GM18499 (cell line): Measurements from ENCODE around the gene SSPN.

ENCODE experiments used
- ATAC-seq: cut with Tn5 transposase; IDR thresholded peaks from one replicate; pipeline ENCODE4 v1.9.1; 2021; ENCODE audit warnings: moderate number of reproducible peaks; ENCODE audit not compliant: insufficient read depth, unreplicated experiment

SSPN gene, protein sequence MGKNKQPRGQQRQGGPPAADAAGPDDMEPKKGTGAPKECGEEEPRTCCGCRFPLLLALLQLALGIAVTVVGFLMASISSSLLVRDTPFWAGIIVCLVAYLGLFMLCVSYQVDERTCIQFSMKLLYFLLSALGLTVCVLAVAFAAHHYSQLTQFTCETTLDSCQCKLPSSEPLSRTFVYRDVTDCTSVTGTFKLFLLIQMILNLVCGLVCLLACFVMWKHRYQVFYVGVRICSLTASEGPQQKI

DNA sequence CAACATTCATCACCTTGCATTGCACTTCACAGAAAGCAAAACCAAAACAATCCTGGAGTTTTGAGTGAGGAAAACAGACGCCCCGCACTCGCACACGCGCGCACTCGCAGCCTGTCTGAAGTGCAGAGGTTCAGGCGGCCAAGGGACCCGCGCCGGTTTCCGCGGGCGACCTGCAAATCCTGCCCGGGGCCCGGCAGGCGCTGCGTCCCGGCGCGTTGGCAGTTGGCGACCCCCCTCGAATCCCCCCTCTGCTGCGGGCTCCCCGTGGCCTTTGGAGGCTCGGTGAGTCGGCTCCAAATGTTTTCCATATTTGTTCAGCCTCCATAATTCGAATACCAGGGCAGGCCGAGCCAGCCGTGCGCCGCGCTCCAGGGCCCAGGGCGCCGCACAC is at the start of gene SSPN:
Gene SSPN, plus strand, starts transcription at position 324 of the 391 bp plus-strand sequence. CDS start 100 bp downstream, outside the sequence.
- no peak for ATAC-seq

DNA sequence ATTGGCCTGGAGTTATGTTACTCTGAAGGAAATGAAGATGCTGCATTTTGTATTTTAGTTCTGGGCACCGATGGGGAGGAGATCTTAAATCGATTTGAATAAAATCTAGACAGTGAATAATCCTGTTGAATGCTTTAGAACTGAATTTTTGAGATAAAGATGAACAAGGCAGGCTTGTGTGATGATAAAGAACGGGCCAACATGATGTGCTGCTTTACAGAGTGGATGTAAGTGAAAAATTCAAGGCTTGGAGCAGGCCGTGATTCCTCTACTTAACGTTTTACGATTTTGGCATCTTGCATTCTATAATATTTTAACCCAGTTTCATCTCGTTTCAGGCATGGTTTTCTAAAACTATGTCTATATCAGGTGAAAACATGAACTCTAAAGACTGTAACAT is 47.1 kb upstream of the SSPN start:
- no peak for ATAC-seq

DNA sequence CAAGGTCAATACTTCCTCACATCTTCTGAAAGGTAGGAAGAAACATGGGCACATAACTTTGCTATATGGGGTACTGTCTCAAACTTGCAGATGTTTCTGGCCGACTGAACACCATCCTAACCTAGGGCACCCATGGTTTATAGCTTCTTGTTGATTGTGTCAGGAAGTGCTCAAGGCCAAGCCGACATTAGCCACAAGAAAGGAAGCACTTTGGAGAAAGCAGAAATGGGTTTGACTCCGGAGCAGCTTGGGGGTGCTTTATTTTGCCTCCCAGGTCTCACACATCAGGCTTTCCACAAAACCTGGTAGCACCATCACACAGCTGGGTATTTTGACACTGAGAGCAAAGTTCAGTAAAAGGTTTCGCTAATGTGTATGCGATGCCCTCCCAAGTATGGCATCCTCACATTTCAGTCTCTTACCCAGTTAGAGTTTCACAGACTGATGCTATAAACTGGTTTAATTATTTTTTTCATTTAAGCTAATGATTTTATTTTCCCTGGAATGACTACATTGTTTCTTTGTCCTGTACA is 45.3 kb upstream of the SSPN start:
- ATAC-seq = no peak

DNA sequence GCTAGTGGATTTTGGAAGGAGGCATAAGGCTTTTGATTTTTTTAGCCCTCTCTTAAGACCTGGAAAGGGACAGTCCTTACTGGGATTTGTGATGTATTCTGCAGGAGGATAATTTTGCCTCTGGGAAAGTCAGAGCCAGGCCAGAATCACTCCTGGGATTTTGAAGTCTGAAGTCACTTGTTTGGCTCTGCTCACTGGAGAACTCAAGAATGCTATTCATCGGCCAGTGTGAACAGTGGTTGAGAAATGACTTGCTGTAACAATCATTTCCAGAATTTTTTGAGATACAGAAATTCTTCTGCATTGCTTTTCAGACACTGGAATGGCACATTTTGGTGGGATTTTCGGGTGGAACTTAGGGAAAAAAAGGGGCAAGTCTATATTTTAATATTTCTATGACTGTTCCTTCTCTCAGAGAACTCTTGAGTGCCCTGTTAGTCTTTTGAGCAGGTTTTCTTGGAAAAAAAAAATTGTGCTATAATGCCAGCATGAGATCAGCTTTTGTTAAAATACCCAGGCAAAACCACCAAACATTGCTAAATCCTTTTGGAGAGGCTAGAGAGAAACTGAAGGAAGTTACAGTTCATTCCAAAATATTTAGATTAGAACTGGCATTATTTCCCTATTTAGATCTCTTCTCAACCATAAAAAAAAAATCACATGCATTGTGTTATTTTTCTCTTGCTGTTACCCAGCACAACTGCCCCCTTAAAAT is 44.5 kb upstream of the SSPN start:
- no peak for ATAC-seq

DNA sequence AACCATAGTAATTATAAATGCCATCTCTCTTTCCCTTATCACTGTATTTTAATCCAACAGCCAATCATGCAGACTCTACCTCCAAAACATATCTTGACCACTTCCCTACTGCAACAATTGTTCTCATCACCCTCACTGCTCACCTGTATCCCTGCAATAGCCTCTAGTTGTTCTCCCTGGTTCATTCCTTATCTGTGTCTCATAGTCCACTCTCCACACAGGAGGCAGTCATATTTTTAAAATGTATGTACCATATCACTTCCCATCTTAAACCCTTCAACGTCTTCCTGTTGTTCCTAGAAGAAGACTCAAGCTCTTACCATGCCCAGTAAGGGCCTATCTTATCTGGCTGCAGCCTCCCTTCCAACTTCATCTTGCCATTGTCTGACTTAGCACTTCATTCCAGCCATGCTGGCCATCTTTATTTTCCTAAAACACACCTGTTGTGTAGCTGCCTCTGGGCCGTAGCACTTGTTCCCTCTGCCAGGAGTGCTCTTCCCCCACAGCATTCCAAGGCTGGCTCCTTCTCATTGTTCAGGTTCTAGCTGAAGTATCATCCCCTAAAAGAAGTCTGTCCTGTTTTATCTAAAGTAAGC is 42.8 kb upstream of the SSPN start:
- ATAC-seq = no peak

DNA sequence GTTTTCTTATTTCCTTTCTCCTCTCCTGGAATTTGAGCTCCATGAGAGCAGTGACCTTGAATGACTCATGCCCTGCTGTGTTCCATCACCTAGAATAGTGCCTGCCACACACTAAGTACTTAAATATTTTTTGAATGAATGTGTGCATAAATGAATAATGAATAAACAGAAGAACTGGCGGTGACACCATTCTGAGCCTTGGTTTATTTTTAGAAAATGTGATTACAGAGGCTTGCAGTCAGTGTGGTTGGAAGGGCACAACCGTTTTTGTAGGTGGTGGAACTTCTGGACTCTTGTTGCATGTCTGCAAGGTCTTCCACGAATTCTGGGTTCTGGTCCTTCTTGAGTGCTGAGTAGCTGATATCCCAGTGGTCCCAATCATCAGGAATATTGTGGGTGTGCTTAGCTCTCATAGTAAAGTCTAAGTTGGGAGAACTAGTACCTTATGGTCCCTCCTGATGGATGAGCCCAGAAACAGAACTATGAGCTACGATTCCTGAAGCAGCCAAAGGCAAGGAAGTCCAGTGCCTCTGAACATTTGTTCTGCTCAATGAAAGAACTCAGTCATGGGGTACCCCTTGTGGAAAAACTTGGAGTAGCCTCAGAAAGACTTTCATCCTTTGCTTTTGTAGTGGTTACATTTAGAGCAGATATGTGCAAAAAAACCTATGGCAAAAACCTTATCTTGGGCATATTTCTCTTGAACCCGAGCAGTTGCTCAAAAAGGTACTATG is 41.8 kb upstream of the SSPN start:
- ATAC-seq = no peak

DNA sequence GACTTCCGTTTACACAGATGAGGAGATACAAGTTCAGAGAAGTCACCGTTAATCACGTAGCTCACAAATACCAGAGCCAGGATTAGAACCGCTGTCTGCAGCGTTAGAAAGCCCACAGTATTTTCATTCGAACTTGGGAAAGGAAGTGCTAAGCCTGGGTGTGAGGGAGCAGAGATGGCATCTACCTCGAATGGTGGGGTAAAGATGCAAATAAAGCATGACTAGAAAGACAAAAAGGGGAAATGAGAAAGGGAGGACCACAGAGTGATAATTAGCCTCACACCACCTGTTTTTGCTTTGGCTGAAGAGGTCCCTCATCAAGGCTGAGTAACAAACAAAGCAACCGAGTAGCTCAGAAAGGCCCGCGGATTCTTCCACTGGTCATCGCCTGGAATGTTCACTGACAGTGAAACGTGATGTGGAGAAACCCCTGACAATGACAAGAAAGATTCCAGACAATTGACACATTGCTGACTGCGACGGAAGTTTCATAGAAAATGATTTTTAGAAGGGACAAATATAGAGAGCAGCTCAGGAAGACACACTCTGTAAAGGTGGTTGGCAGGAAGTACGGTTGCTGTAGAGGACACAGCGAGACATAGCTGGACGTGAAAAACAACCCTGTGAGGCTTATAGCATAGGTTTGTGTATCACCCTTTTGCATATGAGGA is 39.0 kb upstream of the SSPN start:
- ATAC-seq = peak; percentile 80

DNA sequence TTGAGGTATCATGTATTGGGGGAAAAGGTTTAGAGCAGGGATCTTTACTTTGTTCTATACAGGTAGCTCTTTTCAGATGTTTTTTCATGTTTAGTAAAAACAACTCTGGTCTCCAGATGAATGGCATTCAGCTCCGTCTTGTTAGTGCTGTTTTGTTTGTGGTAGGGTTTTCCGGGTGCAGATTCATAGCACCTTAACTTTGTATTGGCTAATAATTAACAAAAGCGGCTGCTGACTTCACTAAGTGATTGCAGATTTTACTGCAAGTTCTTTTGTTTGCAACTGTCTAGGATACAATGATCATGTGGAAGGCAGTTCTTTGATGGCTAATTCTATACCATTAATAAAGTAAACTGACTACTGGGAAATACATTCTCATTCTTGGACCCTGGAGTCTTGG is 38.4 kb upstream of the SSPN start:
- no peak for ATAC-seq

DNA sequence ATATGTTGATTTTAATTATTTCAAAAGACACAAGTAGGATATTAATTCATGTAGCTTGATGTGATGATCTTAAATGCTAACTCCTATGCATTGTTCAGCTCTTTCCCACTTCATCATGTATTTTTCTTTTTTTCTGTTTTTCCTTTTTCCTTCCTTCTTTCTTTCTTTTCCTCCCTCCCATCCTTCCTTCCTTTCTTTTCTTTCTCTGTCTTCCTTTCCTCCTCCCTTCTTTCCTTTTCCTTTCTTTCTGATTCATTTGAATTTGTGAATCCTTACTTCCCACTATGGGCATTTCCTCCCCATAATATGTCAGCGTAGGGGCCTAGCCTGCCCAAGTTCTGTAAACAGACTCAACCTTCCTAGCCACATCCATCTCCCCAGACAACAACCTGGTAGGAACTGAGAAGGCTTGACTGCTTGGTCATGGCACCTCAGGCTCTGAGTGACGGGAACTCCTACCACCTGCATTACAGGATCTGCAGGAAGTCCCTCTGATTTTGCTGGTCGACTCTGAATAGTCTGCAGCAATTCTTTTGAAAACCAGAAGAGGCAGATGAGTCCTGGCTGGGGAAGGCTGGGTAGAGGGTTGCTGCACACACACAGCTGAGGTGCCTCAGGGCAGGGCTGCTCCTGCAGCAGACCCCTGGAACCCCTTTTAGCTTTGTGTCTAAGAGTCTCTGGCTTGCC is 37.2 kb upstream of the SSPN start:
- no peak for ATAC-seq

DNA sequence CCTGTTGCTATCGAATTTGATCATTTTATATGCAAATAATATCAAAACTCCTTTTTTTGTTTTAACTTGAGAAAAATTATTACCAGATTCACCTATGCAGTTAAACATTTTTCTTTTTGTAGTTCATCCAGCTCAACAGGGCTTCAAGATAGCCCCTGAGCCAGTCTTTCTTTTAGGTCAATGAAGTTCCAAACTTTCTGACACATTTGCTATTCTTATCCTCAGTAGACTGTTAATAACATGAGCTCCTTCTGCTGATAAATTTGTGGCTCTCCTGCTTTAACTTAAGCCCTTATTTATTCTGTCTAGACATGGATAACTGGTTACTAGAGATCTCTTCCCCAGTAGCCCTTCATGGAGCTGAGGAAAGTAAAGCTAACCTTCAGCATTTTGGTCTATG is 33.2 kb upstream of the SSPN start:
- no peak for ATAC-seq

DNA sequence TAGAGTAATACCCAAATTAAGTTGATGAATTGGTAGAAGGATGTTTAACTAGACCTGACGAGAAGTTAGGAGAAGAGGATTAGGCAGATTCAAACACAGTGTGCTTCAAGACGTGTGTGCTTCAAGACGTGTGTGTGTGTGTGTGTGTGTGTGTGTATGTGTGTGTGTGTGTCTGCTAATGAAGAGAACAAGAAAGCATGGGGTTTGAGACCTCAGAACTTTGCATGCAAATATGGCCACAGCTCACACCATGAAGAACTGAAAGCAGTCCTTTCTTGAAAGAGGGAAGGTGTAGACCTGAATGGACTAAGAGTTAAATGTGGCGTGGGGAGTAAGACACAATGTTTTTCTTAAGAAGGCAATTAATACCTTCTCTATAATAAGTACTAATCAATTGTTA is 32.5 kb upstream of the SSPN start:
- peak; percentile 83 for ATAC-seq

DNA sequence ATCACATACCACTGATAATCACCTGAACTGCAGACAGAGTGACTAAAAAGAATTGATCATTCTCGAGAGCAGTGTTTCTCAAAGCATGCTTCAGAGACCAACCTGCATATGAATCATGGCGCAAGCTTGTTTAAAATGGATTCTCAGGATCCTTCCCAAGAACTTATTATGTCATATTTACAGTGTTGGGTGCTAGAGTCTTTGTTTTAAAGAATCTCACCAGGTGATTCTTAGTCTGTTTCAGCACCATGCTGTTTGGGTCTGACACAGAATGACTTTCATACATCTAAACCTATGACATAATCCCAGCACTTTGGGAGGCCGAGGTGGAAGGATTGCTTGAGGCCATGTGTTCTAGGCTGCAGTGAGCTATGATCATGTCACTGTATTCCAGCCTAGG is 31.3 kb upstream of the SSPN start:
- ATAC-seq = no peak

DNA sequence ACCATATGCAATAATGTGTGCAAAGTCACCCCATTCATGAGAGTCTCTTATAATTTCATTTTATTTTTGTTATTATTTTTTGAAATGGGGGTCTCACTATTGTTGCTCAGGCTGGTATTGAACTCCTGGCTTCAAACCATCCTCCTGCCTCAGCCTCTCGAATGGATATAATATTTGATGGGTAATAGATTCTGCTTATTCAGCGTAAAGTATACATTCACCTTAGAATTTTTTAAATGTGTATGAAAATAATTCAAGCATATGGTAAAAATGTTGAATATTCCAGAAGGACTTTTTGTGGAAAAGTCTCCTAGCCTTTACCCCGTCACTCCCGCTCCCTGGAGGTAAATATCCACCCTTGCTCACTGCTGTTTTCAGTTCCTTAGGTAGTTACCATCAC is 23.4 kb upstream of the SSPN start:
- ATAC-seq = no peak

DNA sequence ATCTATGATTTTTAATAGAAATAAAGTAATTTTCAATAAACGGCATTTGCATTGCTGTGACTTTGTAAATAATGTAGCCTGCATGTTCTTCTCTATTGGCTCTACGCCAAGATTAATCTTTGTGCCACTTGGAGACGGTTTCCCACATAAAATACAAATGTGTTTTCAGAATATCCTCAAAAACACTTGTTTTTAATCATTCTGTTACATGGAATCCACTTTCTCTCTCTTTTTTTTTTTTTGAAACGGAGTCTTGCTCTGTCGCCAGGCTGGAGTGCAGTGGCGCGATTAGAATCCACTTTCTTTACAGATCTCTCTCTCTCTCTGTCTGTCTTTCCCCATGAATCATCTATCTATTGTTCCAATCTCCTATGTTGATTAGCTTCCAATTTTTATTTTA is 22.8 kb upstream of the SSPN start:
- no peak for ATAC-seq

DNA sequence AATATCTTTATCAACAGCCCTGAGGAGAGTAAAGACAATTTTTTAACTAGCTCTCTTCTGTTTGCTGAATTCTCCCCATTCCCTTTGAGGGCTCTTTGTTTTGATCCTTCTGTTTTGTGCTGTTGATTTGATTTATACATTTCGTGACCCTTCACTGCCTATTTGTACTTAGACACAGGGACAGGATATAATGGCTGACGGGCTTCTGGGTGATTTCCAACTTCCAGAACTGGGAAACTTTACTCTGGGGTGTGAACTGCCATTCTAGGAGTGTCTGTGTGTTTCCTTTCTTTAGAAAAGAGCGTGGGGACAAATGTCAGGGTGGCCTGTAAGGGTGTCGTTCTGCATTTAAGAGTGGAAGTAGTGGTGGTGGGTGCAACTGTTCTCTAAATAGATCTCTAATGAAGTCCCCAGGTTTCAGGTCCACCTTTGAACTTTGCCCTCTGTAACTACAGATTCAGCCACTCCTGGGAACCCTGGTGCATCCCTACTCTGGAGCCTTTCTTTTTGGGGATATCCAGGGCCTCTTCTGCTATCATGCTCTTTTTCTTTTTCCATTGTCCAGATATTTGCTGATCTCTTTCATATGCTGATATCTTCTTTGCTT is 22.3 kb upstream of the SSPN start:
- no peak for ATAC-seq

DNA sequence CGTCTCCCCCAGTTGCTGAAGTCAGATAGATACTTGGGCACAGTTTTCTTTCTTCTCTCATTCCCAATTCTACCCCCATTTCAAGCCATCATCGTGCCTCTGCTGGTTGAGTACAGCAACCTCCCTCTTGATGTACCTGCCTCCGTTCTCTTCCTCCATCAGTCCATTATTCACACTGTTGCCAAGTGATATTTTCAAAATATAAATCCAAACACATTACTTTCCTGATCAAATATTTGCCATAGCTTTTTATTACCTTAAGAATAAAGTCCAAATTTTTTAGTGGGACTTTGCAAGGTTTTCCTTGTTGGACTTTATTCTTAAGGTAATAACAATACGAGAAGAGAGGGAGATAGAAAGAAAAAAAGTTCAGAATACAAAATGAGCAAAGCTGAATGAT is 18.6 kb upstream of the SSPN start:
- ATAC-seq = no peak

DNA sequence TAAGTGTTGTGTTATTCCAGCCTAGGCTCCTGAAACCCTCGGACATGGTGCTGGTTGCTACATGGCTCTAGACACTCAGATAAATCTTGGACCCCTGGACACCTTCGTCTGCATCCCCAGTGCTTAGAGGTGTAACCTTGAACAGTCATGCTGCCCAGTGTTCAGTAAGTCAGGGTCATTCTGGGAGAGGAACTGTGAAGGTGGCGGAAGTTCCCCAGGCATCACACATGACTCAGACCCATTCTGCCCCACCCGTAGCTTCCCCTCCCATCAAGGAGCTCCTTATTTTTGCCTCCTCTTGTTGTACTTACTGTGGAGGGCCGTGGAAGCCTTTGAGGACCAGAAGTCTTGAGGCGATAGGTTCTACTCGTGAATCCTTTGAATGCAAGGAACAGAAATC is 18.1 kb upstream of the SSPN start:
- ATAC-seq = no peak

DNA sequence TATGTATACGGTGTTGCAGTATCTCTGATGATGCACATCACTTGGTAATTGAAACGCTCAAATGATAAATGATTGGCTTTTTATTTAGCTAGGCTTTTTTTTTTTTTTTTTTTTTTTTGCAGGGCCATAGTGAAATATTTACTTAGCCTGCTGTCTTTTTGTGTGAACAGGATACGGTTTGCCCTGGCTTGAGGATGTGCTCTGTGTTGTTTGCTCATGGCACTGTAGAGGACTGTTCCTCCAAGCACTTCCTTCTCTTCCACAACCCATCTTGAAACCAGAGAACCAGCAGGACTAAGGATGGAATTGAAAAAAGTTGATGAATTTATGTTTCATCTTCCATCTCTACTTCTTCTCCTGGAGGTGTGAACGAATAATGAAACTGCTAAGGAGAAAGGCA is 15.5 kb upstream of the SSPN start:
- no peak for ATAC-seq

DNA sequence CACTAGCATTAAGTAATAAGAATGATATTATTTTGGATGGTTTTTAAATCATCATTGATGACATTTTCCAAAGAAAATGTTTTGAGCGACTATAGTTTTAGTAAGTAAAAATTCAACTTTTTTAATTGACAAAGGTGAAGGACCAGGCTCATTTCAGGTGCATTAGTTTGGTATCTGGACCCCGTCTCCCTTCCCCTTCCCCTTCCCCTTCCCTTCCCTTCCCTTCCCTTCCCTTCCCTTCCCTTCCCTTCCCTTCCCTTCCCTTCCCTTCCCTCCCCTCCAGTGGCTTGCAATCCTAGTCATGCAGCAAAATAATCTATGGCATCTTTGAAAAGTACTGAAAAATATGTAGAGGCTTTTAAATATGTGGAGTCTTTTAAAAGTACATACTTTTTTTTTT is 13.0 kb upstream of the SSPN start:
- ATAC-seq = no peak
